ENCODE data around the gene DCDC2.
"Not testable (repeated sequence)": the region's sequence is repeated elsewhere in the genome, so short reads cannot be mapped to it uniquely, and the experiment has no call there.

Gene DCDC2

DNA sequence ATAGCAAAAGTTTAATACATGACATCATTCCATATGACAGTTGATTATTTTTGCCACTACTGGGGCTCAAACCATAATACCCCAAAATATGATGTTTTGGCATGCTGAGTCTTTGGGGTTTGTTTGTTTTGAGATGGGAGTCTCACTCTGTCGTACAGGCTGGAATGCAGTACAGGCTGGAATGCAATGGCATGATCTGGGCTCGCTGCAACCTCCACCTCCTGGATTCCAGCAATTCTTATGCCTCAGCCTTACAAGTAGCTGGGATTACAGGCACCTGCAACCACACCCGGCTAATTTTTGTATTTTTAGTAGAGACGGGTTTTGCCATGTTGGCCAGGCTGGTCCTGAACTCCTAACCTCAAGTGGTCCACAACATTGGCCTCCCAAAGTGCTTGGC is 43.6 kb upstream of the DCDC2 start:
- H3K9me3 ChIP-seq (replicated peaks in 1 of 2; ENCODE audit: control insufficient read depth in 2 of 2, insufficient read depth in 1 of 2, low read depth in 1 of 2, low read length in 2 of 2) = peaks cover 4 to 9% of the 10 kb centered on the region in 2 donors
- no peak overlapping the region for H3K9ac ChIP-seq (ENCODE audit: low read depth, low read length, poor library complexity)
- H3K4me2 ChIP-seq (ENCODE audit: insufficient read depth, low read length, poor library complexity, severe bottlenecking) = no peak overlapping the region
- H3K23ac ChIP-seq (ENCODE audit: low read depth, low read length, poor library complexity) = no peak overlapping the region
- H3K4me1 ChIP-seq (ENCODE audit: control insufficient read depth in 2 of 2, insufficient read depth in 1 of 2, low read depth in 1 of 2, low read length in 2 of 2) = peaks cover 0 to 6% of the 10 kb centered on the region in 2 donors
- no peak overlapping the region for H4K91ac ChIP-seq (ENCODE audit: low read depth, low read length, poor library complexity)
- DNase-seq (ENCODE audit: low spot score) = no peak
- no peak overlapping the region for H2BK15ac ChIP-seq (ENCODE audit: low read length)
- H3K27me3 ChIP-seq (ENCODE audit: control insufficient read depth in 3 of 3, insufficient read depth in 3 of 3, low read depth in 1 of 3, low read length in 3 of 3) = peaks cover 0 to 2% (median 0%) of the 10 kb centered on the region in 3 experiments
- no peak overlapping the region for H3K18ac ChIP-seq (ENCODE audit: low read length)
- H2BK12ac ChIP-seq (ENCODE audit: low read length) = no peak overlapping the region
- H3K14ac ChIP-seq (ENCODE audit: low read length) = no peak overlapping the region
- H2BK5ac ChIP-seq (ENCODE audit: low read length) = no peak overlapping the region
- no CpG with 5 or more reads among the region's 4 CpGs for WGBS, 2 donors (ENCODE audit: extremely low coverage in 2 of 2, insufficient read length in 2 of 2, insufficient replicate concordance in 1 of 2)
- no peak overlapping the region for H3K4me3 ChIP-seq (ENCODE audit: low read length in 2 of 2)
- peaks cover 0 to 16% of the 10 kb centered on the region in 2 donors for H3K36me3 ChIP-seq (replicated peaks in 1 of 2; ENCODE audit: control insufficient read depth in 2 of 2, insufficient read depth in 2 of 2, low read length in 2 of 2)
- no peak overlapping the region for H2BK120ac ChIP-seq (ENCODE audit: low read depth, low read length)
- no peak overlapping the region for H3K27ac ChIP-seq (replicated peaks; ENCODE audit: low read length)
- peaks cover 6% of the 10 kb centered on the region for H3K79me1 ChIP-seq (ENCODE audit: low read depth, low read length)
- H2AK5ac ChIP-seq (ENCODE audit: low read depth, low read length) = no peak overlapping the region
- H2AFZ ChIP-seq (ENCODE audit: low read length) = peak overlapping the region; percentile 95
- H3K4ac ChIP-seq (ENCODE audit: low read length) = no peak overlapping the region
- H4K8ac ChIP-seq (ENCODE audit: low read depth, low read length) = no peak overlapping the region

DNA sequence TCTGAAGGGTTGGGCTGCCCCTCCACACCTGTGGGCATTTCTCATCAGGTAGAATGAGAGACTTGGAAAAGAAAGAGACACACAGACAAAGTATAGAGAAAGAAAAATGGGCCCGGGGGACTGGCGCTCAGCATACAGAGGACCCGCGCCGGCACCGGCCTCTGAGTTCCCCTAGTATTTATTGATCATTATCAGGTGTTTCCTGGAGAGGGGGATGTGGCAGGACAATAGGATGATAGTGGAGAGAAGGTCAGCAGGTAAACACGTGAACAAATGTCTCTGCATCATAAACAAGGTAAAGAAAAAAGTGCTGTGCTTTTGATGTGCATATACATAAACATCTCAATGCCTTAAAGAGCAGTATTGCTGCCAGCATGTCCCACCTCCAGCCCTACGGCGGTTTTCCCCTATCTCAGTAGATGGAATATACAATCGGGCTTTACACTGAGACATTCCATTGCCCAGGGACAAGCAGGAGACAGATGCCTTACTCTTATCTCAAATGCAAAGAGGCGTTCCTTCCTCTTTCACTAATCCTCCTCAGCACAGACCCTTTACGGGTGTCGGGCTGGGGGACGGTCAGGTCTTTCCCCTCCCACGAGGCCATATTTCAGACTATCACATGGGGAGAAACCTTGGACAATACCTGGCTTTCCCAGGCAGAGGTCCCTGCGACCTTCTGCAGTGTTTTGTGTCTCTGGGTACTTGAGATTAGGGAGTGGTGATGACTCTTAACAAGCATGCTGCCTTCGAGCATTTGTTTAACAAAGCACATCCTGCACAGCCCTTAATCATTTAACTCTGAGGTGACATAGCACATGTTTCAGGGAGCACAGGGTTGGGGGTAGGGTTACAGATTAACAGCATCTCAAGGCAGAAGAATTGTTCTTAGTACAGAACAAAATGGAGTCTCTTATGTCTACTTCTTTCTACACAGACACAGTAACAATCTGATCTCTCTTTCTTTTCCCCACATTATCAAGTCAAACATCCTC is 42.5 kb upstream of the DCDC2 start:
- not testable (repeated sequence) for H2BK12ac ChIP-seq (ENCODE audit: low read length); H3K4ac ChIP-seq (ENCODE audit: low read length); H3K9ac ChIP-seq (ENCODE audit: low read depth, low read length, poor library complexity); H3K4me2 ChIP-seq (ENCODE audit: insufficient read depth, low read length, poor library complexity, severe bottlenecking); H3K23ac ChIP-seq (ENCODE audit: low read depth, low read length, poor library complexity); H2BK15ac ChIP-seq (ENCODE audit: low read length); H3K18ac ChIP-seq (ENCODE audit: low read length); H4K91ac ChIP-seq (ENCODE audit: low read depth, low read length, poor library complexity); H3K79me1 ChIP-seq (ENCODE audit: low read depth, low read length); H2AK5ac ChIP-seq (ENCODE audit: low read depth, low read length); H3K4me3 ChIP-seq (ENCODE audit: low read length in 2 of 2); H2BK5ac ChIP-seq (ENCODE audit: low read length); H3K36me3 ChIP-seq (replicated peaks in 1 of 2; ENCODE audit: control insufficient read depth in 2 of 2, insufficient read depth in 2 of 2, low read length in 2 of 2); H3K14ac ChIP-seq (ENCODE audit: low read length); H3K27ac ChIP-seq (replicated peaks; ENCODE audit: low read length); H2BK120ac ChIP-seq (ENCODE audit: low read depth, low read length); H3K4me1 ChIP-seq (ENCODE audit: control insufficient read depth in 2 of 2, insufficient read depth in 1 of 2, low read depth in 1 of 2, low read length in 2 of 2); DNase-seq (ENCODE audit: low spot score); H4K8ac ChIP-seq (ENCODE audit: low read depth, low read length); H3K27me3 ChIP-seq (ENCODE audit: control insufficient read depth in 3 of 3, insufficient read depth in 3 of 3, low read depth in 1 of 3, low read length in 3 of 3)
- peaks cover 4 to 11% of the 10 kb centered on the region in 2 donors for H3K9me3 ChIP-seq (replicated peaks in 1 of 2; ENCODE audit: control insufficient read depth in 2 of 2, insufficient read depth in 1 of 2, low read depth in 1 of 2, low read length in 2 of 2)
- WGBS, 2 donors (ENCODE audit: extremely low coverage in 2 of 2, insufficient read length in 2 of 2, insufficient replicate concordance in 1 of 2) = no CpG with 5 or more reads among the region's 17 CpGs
- peak overlapping the region; percentile 62 for H2AFZ ChIP-seq (ENCODE audit: low read length)

DNA sequence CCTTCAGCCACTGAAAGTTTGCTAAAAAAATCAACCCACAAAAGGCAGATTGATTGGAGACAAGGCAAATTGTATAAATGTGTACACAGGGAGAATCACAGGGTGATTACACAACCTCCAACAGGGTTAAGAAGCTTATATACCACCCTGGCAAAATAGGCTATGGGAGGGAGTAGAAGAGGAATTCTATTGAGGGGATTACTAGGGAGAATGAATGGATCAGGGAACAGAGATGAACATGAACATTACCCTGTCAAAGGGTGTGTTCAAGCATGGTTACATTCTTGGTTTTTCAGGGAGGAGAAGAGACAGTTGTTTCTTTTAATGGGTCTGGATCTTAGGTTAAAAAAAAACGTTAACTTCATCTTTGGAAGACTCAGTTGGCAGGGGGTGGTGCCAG is 39.8 kb upstream of the DCDC2 start:
- Histone ChIP-seq H3K9me3 (replicated peaks in 1 of 2; ENCODE audit: control insufficient read depth in 2 of 2, insufficient read depth in 1 of 2, low read depth in 1 of 2, low read length in 2 of 2) (peaks cover 4 to 11% of the 10 kb centered on the region in 2 donors), H4K8ac (ENCODE audit: low read depth, low read length) (no peak overlapping the region), H3K4me2 (ENCODE audit: insufficient read depth, low read length, poor library complexity, severe bottlenecking) (no peak overlapping the region), H2BK120ac (ENCODE audit: low read depth, low read length) (no peak overlapping the region), H3K4me1 (ENCODE audit: control insufficient read depth in 2 of 2, insufficient read depth in 1 of 2, low read depth in 1 of 2, low read length in 2 of 2) (no peaks in the 10 kb centered on the region), H2BK12ac (ENCODE audit: low read length) (no peak overlapping the region), H2AFZ (ENCODE audit: low read length) (no peak overlapping the region), H3K4me3 (ENCODE audit: low read length in 2 of 2) (no peak overlapping the region), H3K36me3 (replicated peaks in 1 of 2; ENCODE audit: control insufficient read depth in 2 of 2, insufficient read depth in 2 of 2, low read length in 2 of 2) (no peaks in the 10 kb centered on the region), H2AK5ac (ENCODE audit: low read depth, low read length) (no peak overlapping the region), H3K27me3 (ENCODE audit: control insufficient read depth in 3 of 3, insufficient read depth in 3 of 3, low read depth in 1 of 3, low read length in 3 of 3) (peaks cover 0 to 5% (median 0%) of the 10 kb centered on the region in 3 experiments), H3K4ac (ENCODE audit: low read length) (no peak overlapping the region), H3K27ac (replicated peaks; ENCODE audit: low read length) (no peak overlapping the region), H3K9ac (ENCODE audit: low read depth, low read length, poor library complexity) (no peak overlapping the region), H3K79me1 (ENCODE audit: low read depth, low read length) (no peaks in the 10 kb centered on the region), H3K18ac (ENCODE audit: low read length) (no peak overlapping the region), H2BK5ac (ENCODE audit: low read length) (no peak overlapping the region), H3K14ac (ENCODE audit: low read length) (no peak overlapping the region), H2BK15ac (ENCODE audit: low read length) (no peak overlapping the region), H4K91ac (ENCODE audit: low read depth, low read length, poor library complexity) (no peak overlapping the region), H3K23ac (ENCODE audit: low read depth, low read length, poor library complexity) (no peak overlapping the region)
- no peak for DNase-seq (ENCODE audit: low spot score)
- WGBS, 2 donors (ENCODE audit: extremely low coverage in 2 of 2, insufficient read length in 2 of 2, insufficient replicate concordance in 1 of 2) = no CpG with 5 or more reads among the region's 1 CpG

DNA sequence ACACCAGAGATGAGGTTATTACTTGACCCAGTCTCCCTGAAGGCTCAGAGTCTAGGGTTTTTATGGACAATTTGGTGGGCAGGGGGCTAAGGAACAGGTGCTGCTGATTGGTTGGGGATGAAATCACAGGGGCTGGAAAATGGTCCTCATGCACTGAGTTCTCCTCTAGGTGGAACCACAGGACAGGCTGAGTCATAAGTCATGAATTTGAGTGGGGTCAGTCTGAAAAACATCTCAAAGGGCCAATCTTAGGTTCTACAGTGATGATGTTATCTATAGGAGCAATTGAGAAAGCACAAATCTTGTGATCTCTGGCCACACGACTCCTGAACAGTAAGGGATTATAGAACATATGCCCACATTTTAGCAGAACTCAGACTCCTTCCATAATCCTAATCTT is 39.0 kb upstream of the DCDC2 start:
- H2BK15ac ChIP-seq (ENCODE audit: low read length) = no peak overlapping the region
- no peak overlapping the region for H3K4me2 ChIP-seq (ENCODE audit: insufficient read depth, low read length, poor library complexity, severe bottlenecking)
- H3K36me3 ChIP-seq (replicated peaks in 1 of 2; ENCODE audit: control insufficient read depth in 2 of 2, insufficient read depth in 2 of 2, low read length in 2 of 2) = no peaks in the 10 kb centered on the region
- H3K4ac ChIP-seq (ENCODE audit: low read length) = no peak overlapping the region
- no peak for DNase-seq (ENCODE audit: low spot score)
- H2BK5ac ChIP-seq (ENCODE audit: low read length) = no peak overlapping the region
- H2AK5ac ChIP-seq (ENCODE audit: low read depth, low read length) = no peak overlapping the region
- H4K8ac ChIP-seq (ENCODE audit: low read depth, low read length) = no peak overlapping the region
- H3K18ac ChIP-seq (ENCODE audit: low read length) = no peak overlapping the region
- H3K9ac ChIP-seq (ENCODE audit: low read depth, low read length, poor library complexity) = no peak overlapping the region
- H3K23ac ChIP-seq (ENCODE audit: low read depth, low read length, poor library complexity) = no peak overlapping the region
- no peaks in the 10 kb centered on the region for H3K4me1 ChIP-seq (ENCODE audit: control insufficient read depth in 2 of 2, insufficient read depth in 1 of 2, low read depth in 1 of 2, low read length in 2 of 2)
- no peak overlapping the region for H2BK12ac ChIP-seq (ENCODE audit: low read length)
- H3K27me3 ChIP-seq (ENCODE audit: control insufficient read depth in 3 of 3, insufficient read depth in 3 of 3, low read depth in 1 of 3, low read length in 3 of 3) = peaks cover 0 to 5% (median 0%) of the 10 kb centered on the region in 3 experiments
- H2BK120ac ChIP-seq (ENCODE audit: low read depth, low read length) = no peak overlapping the region
- H3K14ac ChIP-seq (ENCODE audit: low read length) = no peak overlapping the region
- no peak overlapping the region for H3K4me3 ChIP-seq (ENCODE audit: low read length in 2 of 2)
- no peak overlapping the region for H4K91ac ChIP-seq (ENCODE audit: low read depth, low read length, poor library complexity)
- H3K9me3 ChIP-seq (replicated peaks in 1 of 2; ENCODE audit: control insufficient read depth in 2 of 2, insufficient read depth in 1 of 2, low read depth in 1 of 2, low read length in 2 of 2) = peaks cover 4 to 11% of the 10 kb centered on the region in 2 donors
- H2AFZ ChIP-seq (ENCODE audit: low read length) = no peak overlapping the region
- H3K27ac ChIP-seq (replicated peaks; ENCODE audit: low read length) = no peak overlapping the region
- no CpG with 5 or more reads among the region's 1 CpG for WGBS, 2 donors (ENCODE audit: extremely low coverage in 2 of 2, insufficient read length in 2 of 2, insufficient replicate concordance in 1 of 2)
- H3K79me1 ChIP-seq (ENCODE audit: low read depth, low read length) = no peaks in the 10 kb centered on the region
